NCI-H226 (cell line): Measurements from ENCODE around the gene SMIM7.
"Not testable (repeated sequence)": the region's sequence is repeated elsewhere in the genome, so short reads cannot be mapped to it uniquely, and the experiment has no call there.

Source experiments
- DNase-seq: peaks from one replicate; pipeline ENCODE4 v3.0.0-alpha.2; 2015

The SMIM7 gene

DNA sequence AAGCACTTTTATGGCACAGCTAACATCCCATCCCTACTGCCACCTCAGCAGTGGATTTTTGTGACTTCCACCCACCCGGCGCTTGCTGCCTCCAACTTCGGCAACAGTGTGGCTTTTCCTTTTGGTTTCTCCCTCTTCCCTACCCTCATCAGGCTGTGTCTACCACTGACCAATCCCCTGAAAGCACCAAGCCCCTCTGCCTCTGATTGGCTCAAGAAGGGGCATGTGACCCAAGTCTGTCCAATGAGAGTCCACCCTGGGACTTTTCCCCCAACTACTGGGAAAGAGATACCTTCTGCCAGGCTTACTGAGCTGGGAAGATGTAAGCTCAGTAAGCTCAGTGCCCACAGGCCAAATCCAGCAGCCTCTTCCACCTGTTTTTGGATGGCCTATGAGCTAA lies 5.8 kb downstream of the SMIM7 start:
- peak; percentile 35 for DNase-seq

DNA sequence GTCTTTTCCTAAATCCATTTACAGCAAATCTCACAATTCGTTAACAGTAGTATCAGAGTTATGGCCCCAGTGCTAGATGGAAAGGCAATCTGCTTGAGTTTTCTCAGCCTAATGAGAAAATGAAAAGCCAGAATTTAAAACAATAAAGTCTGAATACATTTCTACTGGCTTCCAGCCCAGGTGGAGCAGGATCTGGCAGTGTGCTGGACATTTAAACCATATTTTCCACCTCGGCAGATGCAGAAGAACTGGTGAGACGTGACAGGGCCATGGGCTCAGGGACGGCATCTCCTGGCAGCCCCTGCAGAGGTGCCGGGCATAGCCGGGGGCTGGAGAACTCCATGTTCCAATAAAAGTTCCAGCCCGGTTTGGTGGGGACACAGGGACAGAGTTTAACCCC lies 7.1 kb downstream of the SMIM7 start:
- DNase-seq, result no peak

- not testable (repeated sequence) for DNase-seq
Observed at GRCh38 chr19:16651421-16652188, 8.3 kb downstream of the SMIM7 start.

DNA sequence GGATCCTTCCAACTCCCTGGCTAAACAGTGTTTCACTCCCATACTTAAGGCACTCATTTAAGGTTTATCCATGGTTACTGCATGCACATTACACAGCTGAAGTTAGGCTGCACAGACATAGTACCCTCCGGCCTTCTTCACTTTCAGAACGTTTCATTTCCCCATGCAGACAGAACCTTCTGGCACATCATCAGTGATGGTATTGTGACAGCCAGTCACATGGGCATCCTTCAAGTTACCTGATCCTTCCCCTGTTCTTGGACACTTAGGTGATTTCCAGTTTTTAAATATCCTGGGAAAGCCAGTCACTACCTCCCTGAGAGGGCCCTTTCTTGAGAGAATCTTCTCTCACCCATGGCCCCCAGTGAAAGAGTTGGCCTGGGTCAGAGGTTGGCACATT lies 9.1 kb downstream of the SMIM7 start:
- DNase-seq, result no peak

DNA sequence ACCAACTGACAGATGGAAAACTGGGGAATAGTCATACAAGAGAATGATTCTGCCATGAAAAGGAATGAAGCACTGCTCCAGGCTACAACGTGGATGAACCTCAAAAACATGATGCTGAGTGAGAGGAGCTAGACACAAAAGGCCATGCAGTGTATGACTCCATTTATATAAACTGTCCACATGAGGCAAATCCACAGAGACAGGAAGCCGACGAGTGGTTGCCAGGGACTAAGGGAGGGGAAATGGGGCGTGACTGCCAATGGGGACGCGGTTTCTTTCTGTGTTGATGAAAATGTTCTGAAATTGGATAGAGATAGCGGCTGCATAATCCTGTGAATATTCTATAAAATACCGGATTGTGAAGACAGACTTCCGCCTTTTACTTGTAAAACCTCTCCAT lies 10.2 kb downstream of the SMIM7 start:
- no peak for DNase-seq

- DNase-seq, result no peak
Observed at GRCh38 chr19:16645140-16645539, 14.8 kb downstream of the SMIM7 start.

DNA sequence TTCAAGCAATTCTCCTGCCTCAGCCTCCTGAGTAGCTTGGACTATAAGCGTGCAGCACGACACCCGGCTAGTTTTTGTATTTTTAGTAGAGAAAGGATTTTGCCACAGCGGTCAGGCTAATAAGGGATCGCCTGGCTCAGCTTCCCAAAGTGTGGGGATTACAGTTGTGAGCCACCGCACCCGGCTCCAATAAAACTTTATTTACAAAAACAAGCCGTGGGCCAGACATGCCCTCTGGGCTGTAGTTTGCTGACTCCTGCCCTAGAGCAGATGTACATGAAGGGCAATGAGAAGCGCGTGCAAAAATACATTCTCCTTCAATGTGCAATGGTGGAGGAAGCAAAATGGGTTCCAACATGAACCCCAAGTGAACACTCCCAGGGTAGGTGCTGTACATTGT lies 18.2 kb downstream of the SMIM7 start:
- DNase-seq, result no peak

DNA sequence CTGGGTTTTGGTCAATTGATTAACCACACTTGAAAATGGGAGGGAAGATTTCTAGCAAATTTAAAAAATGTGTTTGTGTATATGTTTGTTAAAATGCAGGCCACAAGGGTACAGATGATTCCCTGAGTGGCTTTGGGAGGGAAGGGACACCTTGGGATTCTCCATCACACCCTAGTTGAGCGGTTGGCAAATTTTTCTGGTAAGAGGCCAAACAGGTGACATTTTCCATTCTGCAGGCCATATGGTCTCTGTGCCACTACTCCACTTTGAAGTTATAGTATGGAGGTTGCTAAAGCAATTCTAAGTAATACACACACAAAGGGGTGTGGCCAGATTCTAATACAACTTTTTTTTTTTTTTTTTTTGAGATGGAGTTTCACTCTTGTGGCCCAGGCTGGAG lies 19.0 kb downstream of the SMIM7 start:
- no peak for DNase-seq

DNA sequence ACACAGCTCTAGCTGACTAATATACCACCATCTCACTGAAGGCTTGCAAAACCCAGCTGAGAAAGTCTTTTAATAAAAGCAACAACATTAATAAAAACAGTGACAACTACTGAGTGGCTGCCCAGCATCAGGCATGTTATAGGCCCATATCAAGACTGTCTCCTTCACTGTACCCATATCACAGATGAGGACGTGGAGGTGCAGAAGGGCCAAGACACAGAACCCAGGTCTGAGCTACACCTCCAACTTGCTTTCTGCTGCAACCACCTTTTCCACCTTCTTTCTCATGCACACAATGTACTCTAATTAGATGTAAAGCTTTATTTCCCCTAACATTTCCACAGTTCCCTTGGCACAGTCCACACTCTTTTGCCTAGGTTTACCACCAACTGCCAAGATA lies 21.3 kb downstream of the SMIM7 start:
- no peak for DNase-seq

- no peak for DNase-seq
Observed at GRCh38 chr19:16637535-16637934, 22.4 kb downstream of the SMIM7 start.

DNA sequence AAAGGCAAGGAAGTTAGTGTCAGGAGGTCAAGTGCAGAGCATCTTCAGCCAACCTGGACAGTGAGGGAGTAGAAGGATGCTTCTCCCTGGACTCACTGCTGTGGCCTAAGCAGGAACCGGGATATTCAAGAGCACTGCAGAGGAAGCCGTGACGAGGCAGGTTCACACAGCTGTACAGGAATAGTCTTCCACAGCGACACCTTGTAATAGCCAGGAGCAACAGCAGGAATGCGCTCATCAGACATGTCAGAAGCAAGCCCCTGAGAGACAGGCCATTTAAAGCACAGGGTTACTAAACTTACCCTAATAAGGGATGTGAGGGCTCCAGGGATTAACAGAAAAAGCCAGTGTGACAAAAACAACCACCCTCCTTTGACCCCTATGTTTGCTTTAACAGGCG lies 28.5 kb downstream of the SMIM7 start:
- no peak for DNase-seq

GRCh38 chr19:16628984-16629691 lies 30.8 kb downstream of the SMIM7 start:
- no peak for DNase-seq

- DNase-seq, result peak; percentile 87
Observed at GRCh38 chr19:16628183-16628983, 31.6 kb downstream of the SMIM7 start, which contains the start of gene MED26. MED26 (minus strand) TSS chr19:16628204; CDS start chr19:16627943, 261 bp downstream.

GRCh38 chr19:16627928-16628182 lies 32.1 kb downstream of the SMIM7 start:
- no peak for DNase-seq

- DNase-seq, result no peak
Observed at GRCh38 chr19:16627193-16627927, 32.6 kb downstream of the SMIM7 start.

DNA sequence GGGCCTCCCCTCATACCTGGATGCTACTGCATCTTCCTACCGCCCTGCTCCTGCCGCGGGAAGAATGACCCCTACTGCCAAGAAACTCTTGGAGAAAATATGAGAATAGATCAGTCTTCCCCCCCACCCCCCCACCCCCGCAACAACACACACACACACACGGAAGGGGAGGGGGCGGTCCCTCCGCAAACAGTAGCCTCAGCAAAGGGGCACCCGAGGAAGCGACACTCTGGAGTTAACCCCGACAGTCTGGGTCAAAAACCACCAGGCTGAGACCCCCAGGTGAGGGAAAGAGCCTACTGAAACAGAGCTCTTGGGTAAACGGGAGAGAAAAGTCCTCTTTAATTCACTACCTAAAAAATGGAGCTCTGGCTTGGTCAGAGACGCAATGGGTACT lies 33.1 kb downstream of the SMIM7 start:
- DNase-seq, result no peak

GRCh38 chr19:16625163-16625958 lies 34.6 kb downstream of the SMIM7 start:
- no peak for DNase-seq

GRCh38 chr19:16624236-16624635 lies 35.7 kb downstream of the SMIM7 start:
- no peak for DNase-seq

DNA sequence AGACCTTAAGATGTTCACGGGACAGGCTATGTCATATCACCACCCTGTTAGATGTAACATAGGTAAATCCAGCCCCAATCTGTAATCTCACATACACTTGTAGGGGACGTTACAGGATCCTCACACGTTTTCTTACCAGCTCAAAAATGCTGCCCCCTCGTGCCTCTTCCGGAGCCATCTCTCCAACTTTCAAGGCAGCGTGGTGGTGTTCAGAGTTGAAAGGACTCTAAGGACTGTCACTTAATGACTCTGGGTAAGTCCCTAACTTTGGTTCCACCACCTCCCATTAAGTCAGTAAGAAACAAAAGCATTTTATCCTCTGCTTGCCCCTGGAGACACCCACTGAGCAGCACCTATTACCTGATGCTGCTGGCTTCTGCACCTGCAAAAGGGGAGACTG lies 36.4 kb downstream of the SMIM7 start:
- no peak for DNase-seq

GRCh38 chr19:16623066-16623465 lies 36.9 kb downstream of the SMIM7 start:
- no peak for DNase-seq

DNA sequence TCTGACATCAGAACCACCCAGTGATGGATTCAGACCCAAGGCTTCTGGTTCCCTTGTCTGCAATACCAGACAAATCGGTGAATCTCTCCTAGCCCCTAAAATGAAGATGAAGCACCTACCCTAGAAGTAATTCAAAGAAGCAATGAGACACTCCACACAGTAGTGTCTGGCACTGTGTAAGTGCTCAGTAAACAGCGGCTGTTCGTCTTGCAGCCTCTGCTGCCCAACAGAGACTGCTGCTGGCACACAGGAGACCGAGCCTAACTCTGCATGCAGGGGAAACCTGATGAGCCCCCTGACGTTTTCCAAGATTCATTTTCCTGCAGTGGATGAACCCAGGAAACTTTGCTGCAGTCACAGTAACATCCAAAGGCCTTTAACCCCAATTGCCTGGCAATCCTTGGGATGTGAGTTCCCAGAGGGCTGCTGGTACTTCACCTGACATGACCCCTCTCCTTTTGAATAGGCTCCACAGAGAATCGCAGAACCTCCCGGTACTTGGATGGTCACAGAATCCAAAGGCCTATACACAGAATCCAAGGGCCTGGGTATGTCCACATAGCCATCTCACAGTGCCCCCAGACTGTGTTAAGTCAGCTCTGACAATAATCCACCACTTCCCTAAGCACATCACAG lies 38.7 kb downstream of the SMIM7 start:
- no peak for DNase-seq

DNA sequence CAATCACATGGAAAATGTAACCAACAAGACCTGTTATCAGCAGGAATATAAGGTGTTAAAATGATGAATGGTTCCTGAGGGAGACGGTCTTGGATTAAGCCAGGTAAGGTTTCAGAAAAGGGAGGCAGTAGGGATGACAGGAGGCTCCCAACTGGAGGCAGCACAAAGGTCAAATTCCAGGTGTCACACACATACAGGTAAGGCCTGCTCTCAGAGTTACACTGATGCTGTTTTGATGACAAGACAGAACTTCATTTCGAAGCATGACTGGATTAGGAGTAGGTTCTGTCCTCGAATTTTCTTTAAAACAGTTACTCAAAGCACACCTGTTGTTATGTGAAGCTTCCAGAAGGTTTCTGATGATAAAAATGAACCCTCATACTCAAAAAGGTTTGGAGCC lies 39.4 kb downstream of the SMIM7 start:
- DNase-seq, result no peak
